Testis (tissue), 3 donors: ENCODE data around the gene DLG5. TPM values are rescaled to one million over a fixed set of nuclear protein-coding genes. Genes with fewer than 3 reads are reported as not detected.
A peak's percentile ranks its signal among the peaks of the same experiment; 100 is the strongest.

Source experiments
- DNase-seq: peaks from one replicate; pipeline ENCODE4 v3.0.0-alpha.2; 2019
- H3K27ac ChIP-seq, 2 donors: fragments of 200-600 bp; sonication (generic); one replicate each; pipeline ENCODE4 v1.5.1; 2019
- H3K27me3 ChIP-seq: fragments of 200-600 bp; sonication (generic); one replicate; pipeline ENCODE4 v1.5.1; 2019
- H3K36me3 ChIP-seq: fragments of 200-600 bp; sonication (generic); one replicate; pipeline ENCODE4 v1.5.1; 2017; ENCODE audit warnings: low read depth; ENCODE audit errors: missing control alignments
- H3K4me1 ChIP-seq: fragments of 200-600 bp; sonication (generic); one replicate; pipeline ENCODE4 v1.5.1; 2019
- H3K4me3 ChIP-seq, 2 donors: fragments of 200-600 bp; sonication (generic); one replicate each; pipeline ENCODE4 v1.5.1; 2017 to 2019
- H3K9me3 ChIP-seq: fragments of 200-600 bp; sonication (generic); one replicate; pipeline ENCODE4 v1.5.1; 2017
- CTCF ChIP-seq, 3 experiments: fragments of 450-650 bp in 2 of 3; fragments of 200-600 bp in 1 of 3; sonication (generic) in 1 of 3; IDR thresholded peaks; one replicate each; pipeline ENCODE4 v1.5.1; 2016 to 2019; ENCODE audit warnings: antibody characterized with exemption in 3 of 3, mild to moderate bottlenecking in 2 of 3, moderate library complexity in 1 of 3
- POLR2A ChIP-seq: fragments of 450-650 bp; IDR thresholded peaks from one replicate; pipeline ENCODE4 v1.6.1; 2017; ENCODE audit warnings: antibody characterized with exemption, mild to moderate bottlenecking, moderate library complexity
- whole genome bisulfite sequencing, 2 donors: methylation state at CpG; one replicate each; pipeline ENCODE4 v1.1.5; 2018; 5-methylcytosine and 5-hydroxymethylcytosine counted together
- intact Hi-C: fragments of 100-400 bp; cut with DNase I; formaldehyde crosslinking; loops from one replicate; pipeline ENCODE4 v1.15.1; 2023; ENCODE audit warnings: low total_unique reads
- polyA plus RNA-seq: library from polyadenylated mRNA; stranded (reverse); fragments of 350-450 nt; fragmentation: Illumina TruSeq; extraction: RNeasy Lipid Tissue Mini Kit (QIAGEN cat#74804); gene quantifications from one replicate; pipeline ENCODE4 v1.2.3, GENCODE V29; 2014; ENCODE audit warnings: low read depth, low replicate concordance; ENCODE audit not compliant: insufficient read depth
- total RNA-seq, 2 donors: library from RNA; depleted of rRNA; stranded (reverse); fragments of >200 nt; gene quantifications; one replicate each; pipeline ENCODE4 v1.2.3, GENCODE V29; 2016

DLG5 gene
- total and polyA plus RNA-seq, 3 donors from 2014 or later = 26.9 to 54.8 (median 50.1) TPM

GRCh38 chr10:77877441-77878344 is 48.9 kb downstream of the DLG5 start:
- Histone ChIP-seq H3K27me3 (no peaks in the 10 kb centered on the region), H3K27ac (no peak overlapping the region), H3K4me1 (peaks cover 21% of the 10 kb centered on the region), H3K4me3 (no peak overlapping the region), H3K9me3 (no peaks in the 10 kb centered on the region), H3K36me3 (no peaks in the 10 kb centered on the region)
- TF ChIP-seq POLR2A (no peak), CTCF (IDR thresholded peaks at IDR 0.05) (no peak)
- whole genome bisulfite sequencing, 2 donors = 47 to 50% methylated on average over 9 to 16 of the region's 16 CpGs
- peak; percentile 77 for DNase-seq
- intact Hi-C loops = no loop called here

GRCh38 chr10:77875730-77876129 is 50.8 kb downstream of the DLG5 start:
- Histone ChIP-seq H3K36me3 (no peaks in the 10 kb centered on the region), H3K27ac (no peak overlapping the region), H3K9me3 (no peaks in the 10 kb centered on the region), H3K4me1 (peaks cover 29% of the 10 kb centered on the region), H3K27me3 (no peaks in the 10 kb centered on the region), H3K4me3 (no peak overlapping the region)
- DNase-seq = no peak
- WGBS, 2 donors = 82 to 84% methylated on average over 5 of the region's 5 CpGs
- intact Hi-C loops = no loop called here
- TF ChIP-seq POLR2A (no peak), CTCF (IDR thresholded peaks at IDR 0.05) (no peak)

GRCh38 chr10:77874872-77875271 is 51.7 kb downstream of the DLG5 start:
- Histone ChIP-seq H3K4me1 (peaks cover 29% of the 10 kb centered on the region), H3K36me3 (no peaks in the 10 kb centered on the region), H3K9me3 (no peaks in the 10 kb centered on the region), H3K4me3 (no peak overlapping the region), H3K27ac (no peak overlapping the region), H3K27me3 (no peaks in the 10 kb centered on the region)
- no peak for TF ChIP-seq POLR2A
- TF ChIP-seq CTCF (IDR thresholded peaks at IDR 0.05) = no peak
- no peak for DNase-seq
- intact Hi-C loops = no loop called here
- 96 to 98% methylated on average over 3 of the region's 3 CpGs for WGBS, 2 donors

- H3K4me3 ChIP-seq = no peak overlapping the region
These were observed 52.8 kb downstream of the DLG5 start for GRCh38 chr10:77873536-77874380.

More at GRCh38 chr10:77873536-77874380, 52.8 kb downstream of the DLG5 start:
- Histone ChIP-seq H3K9me3 (no peaks in the 10 kb centered on the region), H3K27ac (peak overlapping the region; percentile 59 to 75), H3K36me3 (no peaks in the 10 kb centered on the region), H3K4me1 (peaks cover 29% of the 10 kb centered on the region), H3K27me3 (no peaks in the 10 kb centered on the region)
- no peak for TF ChIP-seq CTCF (IDR thresholded peaks at IDR 0.05)
- TF ChIP-seq POLR2A = no peak
- intact Hi-C loops = no loop called here
- WGBS, 2 donors = 33 to 64% methylated on average over 6 to 15 of the region's 15 CpGs
- peak; percentile 71 for DNase-seq
